GM11168 (cell line): ENCODE results near the gene MTERF4.

ENCODE experiments used
- in situ Hi-C: fragments of 300-500 bp; cut with MboI; formaldehyde crosslinking; loops from one replicate; pipeline ENCODE4 v1.12.0; 2022; ENCODE audit warnings: low sequenced_read_pairs; ENCODE audit not compliant: unreplicated experiment

Gene MTERF4

DNA sequence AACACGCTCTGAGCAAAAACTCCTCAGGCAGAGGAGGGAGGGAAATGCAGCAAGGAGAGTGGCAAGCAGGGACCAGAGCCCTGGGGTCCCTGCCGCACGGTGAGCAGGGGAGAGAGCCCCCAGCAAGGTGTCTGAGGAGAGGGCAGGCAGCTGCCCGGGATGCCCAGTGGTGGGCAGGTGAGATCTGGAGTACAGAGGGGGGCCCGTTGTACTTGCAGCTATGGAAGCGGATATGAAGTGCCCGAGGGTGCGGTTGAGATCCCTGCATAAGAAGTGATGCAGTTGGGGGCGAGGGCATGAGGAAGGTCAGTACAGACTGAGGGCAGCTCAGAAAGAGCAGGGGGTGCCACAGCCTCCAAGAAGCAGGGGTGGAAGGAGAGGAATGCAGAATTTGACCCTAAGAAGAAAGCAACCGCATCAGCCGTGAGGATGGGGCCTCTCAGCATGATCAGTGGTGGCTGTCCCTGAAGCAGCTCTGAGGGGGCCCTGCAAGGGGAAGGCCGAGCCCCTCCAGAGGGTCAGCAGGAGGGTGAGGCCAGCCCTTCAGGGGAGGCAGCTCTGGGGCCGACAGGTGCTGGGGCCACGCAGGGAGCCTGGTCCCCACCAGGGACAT lies 29.4 kb downstream of the MTERF4 start:
- in situ Hi-C loops = no loop called here

GRCh38 chr2:241072151-241072550 lies 29.9 kb downstream of the MTERF4 start:
- in situ Hi-C loops = no loop called here

DNA sequence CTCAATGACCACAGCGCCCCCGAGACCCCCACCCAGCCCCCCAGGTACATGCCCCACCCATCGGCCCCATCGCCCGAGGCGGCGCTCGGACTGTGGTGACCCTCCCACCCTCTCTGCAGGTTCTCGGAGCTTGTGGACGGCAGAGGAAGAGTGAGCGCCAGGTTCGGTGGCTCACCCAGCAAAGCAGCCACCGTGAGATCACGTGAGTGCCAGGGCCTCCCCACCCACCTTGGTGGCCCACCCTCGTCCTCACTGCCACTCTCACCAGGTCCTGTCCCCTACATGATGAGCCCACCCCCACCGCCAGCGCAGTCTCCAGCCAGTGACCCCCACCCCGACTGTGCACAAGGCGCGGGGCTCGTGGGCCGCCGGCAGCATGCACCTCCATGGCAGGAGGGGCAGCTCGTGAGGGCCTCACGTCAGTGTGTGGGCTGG lies 30.4 kb downstream of the MTERF4 start:
- in situ Hi-C loops = no loop called here

GRCh38 chr2:241070811-241071676 lies 31.0 kb downstream of the MTERF4 start:
- in situ Hi-C loops = no loop called here

GRCh38 chr2:241070361-241070760 lies 31.7 kb downstream of the MTERF4 start:
- in situ Hi-C loops = no loop called here

- in situ Hi-C loops = no loop called here
Measured at GRCh38 chr2:241069821-241070281, 32.2 kb downstream of the MTERF4 start.

DNA sequence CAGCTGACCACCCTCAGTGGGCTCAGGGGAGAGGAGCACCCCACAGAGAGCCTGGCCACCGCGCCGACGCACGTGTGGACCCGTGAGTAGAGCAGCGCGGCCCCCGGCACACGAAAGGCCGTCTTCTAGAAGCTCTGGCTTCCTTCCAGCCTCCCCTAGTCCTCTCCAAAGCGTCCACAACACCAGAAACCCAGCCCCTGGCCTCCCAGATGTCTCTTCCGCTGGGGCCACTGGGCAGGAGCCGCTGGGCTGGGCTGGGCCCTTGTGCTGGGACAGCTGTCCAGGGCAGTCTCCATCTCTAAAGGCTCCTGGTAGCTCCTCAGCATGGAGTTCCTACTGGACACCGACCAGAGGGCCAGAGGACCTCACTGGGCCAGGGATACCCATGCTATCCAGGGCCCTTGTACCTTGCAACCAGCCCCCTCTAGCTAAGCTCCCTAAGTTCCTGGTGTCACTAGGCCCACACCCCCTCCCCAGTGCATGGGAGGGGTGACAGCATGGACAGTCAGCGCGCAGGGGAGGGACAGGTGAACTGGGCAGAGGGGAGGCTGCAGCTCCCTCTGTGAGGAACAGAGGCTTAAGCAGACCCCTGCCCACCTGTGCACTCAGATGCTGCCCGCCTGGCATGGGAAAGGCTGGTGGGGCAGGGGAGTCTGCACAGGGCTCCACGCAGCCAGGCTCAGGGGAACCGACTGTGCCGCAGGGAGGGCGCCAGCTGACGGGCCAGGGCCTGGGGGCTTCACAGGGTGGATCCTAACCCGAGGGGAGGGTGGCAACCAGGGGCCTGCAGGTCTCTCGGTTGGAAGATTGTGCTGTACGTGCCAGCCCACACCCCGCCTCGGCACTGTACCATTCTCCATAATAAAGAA lies 32.9 kb downstream of the MTERF4 start:
- in situ Hi-C loops = no loop called here

- in situ Hi-C loops = no loop called here
Measured at GRCh38 chr2:241068136-241068941, 33.7 kb downstream of the MTERF4 start.

- in situ Hi-C loops = no loop called here
Measured at GRCh38 chr2:241067501-241068135, 34.5 kb downstream of the MTERF4 start.

GRCh38 chr2:241066893-241067341 lies 35.2 kb downstream of the MTERF4 start:
- in situ Hi-C loops = no loop called here

- in situ Hi-C loops = no loop called here
Measured at GRCh38 chr2:241066171-241066892, 35.8 kb downstream of the MTERF4 start.

GRCh38 chr2:241065355-241065803 lies 36.7 kb downstream of the MTERF4 start:
- in situ Hi-C loops = no loop called here

- in situ Hi-C loops = no loop called here
Measured at GRCh38 chr2:241064802-241065354, 37.2 kb downstream of the MTERF4 start.

GRCh38 chr2:241064008-241064801 lies 37.9 kb downstream of the MTERF4 start:
- in situ Hi-C loops = no loop called here

DNA sequence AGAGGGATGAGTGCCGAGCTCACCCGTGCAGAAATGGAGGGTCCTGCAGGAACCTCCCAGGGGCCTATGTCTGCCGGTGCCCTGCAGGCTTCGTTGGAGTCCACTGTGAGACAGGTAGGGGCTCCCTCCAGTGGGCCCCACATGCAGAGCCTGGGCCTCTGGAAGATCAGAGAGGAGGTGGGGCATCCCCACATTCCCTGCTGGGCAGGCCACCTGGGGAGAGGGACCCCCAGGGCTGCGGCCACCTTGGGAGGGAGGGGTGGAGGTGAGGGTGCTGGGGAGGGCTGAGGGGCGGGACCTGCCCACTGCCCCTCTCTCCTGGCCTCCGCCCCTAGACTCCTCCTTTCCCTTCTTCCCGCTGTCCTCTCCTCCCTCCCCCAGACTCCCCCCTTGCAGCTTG lies 38.5 kb downstream of the MTERF4 start:
- in situ Hi-C loops = no loop called here

DNA sequence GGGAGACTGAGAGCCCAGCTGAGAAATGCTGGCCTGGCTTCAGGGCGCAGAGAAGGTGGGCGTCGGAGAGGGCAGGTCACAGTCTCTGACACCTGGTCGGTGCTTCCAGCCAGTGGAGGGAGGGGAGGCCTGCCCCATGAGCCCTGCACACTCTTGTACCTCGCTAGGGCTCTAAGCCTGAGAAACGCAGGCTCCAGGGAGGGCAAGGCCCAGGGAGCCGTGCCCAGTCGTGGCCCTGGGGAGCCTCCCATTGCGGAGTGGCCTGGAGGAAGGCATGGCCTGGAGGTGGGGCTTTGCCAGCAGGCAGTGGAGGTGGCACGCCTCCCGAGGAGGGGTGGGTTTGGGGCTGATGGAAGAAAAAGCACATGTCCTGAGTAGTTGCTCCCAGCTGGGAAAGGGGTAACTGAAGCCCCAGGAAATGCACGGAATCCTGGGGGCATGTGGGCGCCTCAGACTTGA lies 39.0 kb downstream of the MTERF4 start:
- in situ Hi-C loops = no loop called here

- in situ Hi-C loops = no loop called here
Measured at GRCh38 chr2:241062389-241063092, 39.5 kb downstream of the MTERF4 start.
